Astrocyte (in vitro differentiated cells and primary cell): ENCODE measurements around the gene WNT9A. TPM values are rescaled to one million over a fixed set of nuclear protein-coding genes. Genes with fewer than 3 reads are reported as not detected.
A peak's percentile ranks its signal among the peaks of the same experiment; 100 is the strongest.

ENCODE experiments used
- DNase-seq: peaks from one replicate; pipeline ENCODE4 v3.0.0-alpha.2; 2010; ENCODE audit warnings: low read depth
- FAIRE-seq: peaks from 2 replicates; lab custom pipeline; 2011; peaks lifted over from hg19 to GRCh38; lab: Jason Lieb, UNC
- H2AFZ ChIP-seq: 2 replicates; pipeline ENCODE4 v1.6.0; 2012; ENCODE audit warnings: low read depth, low read length, inconsistent platforms
- H3K27ac ChIP-seq: 2 replicates; pipeline ENCODE4 v1.5.1; 2011; ENCODE audit warnings: low read depth, low read length, inconsistent platforms
- H3K27me3 ChIP-seq: 2 replicates; pipeline ENCODE4 v1.6.0; 2011; ENCODE audit warnings: low read length, inconsistent platforms; ENCODE audit not compliant: insufficient read depth
- H3K36me3 ChIP-seq: 2 replicates; pipeline ENCODE4 v1.5.1; 2011; ENCODE audit warnings: low read length, inconsistent platforms; ENCODE audit not compliant: insufficient read depth
- H3K4me1 ChIP-seq: 2 replicates; pipeline ENCODE4 v1.5.1; 2011; ENCODE audit warnings: low read length, inconsistent platforms; ENCODE audit not compliant: insufficient read depth
- H3K4me2 ChIP-seq: 2 replicates; pipeline ENCODE4 v1.6.0; 2012; ENCODE audit warnings: low read length, inconsistent platforms
- H3K4me3 ChIP-seq: 2 replicates; pipeline ENCODE4 v1.5.1; 2011; ENCODE audit warnings: low read depth, mild to moderate bottlenecking, low read length, inconsistent platforms; ENCODE audit not compliant: insufficient read depth
- H3K79me2 ChIP-seq: 2 replicates; pipeline ENCODE4 v1.6.0; 2012; ENCODE audit warnings: mild to moderate bottlenecking, low read length, inconsistent platforms; ENCODE audit not compliant: insufficient read depth
- H3K9ac ChIP-seq: 2 replicates; pipeline ENCODE4 v1.6.0; 2012; ENCODE audit warnings: mild to moderate bottlenecking, low read length, inconsistent platforms
- H3K9me3 ChIP-seq: 2 replicates; pipeline ENCODE4 v1.5.1; 2012; ENCODE audit warnings: low read depth, mild to moderate bottlenecking, low read length, inconsistent platforms; ENCODE audit not compliant: insufficient read depth
- H4K20me1 ChIP-seq: 2 replicates; pipeline ENCODE4 v1.6.0; 2012; ENCODE audit warnings: low read length, inconsistent platforms; ENCODE audit not compliant: insufficient read depth
- H3K27ac Mint-ChIP-seq: one replicate; pipeline ENCODE4 v1.8.0; 2021; ENCODE audit warnings: mild to moderate bottlenecking, mixed read lengths; ENCODE audit not compliant: unreplicated experiment
- H3K27me3 Mint-ChIP-seq: one replicate; pipeline ENCODE4 v1.8.0; 2021; ENCODE audit warnings: low read depth, mixed read lengths; ENCODE audit not compliant: unreplicated experiment
- H3K36me3 Mint-ChIP-seq: one replicate; pipeline ENCODE4 v1.8.0; 2021; ENCODE audit warnings: low read depth, mixed read lengths; ENCODE audit not compliant: unreplicated experiment
- H3K4me1 Mint-ChIP-seq: one replicate; pipeline ENCODE4 v1.8.0; 2021; ENCODE audit warnings: low read depth, mixed read lengths; ENCODE audit not compliant: unreplicated experiment
- H3K4me3 Mint-ChIP-seq: one replicate; pipeline ENCODE4 v1.8.0; 2021; ENCODE audit warnings: mild to moderate bottlenecking, moderate library complexity, mixed read lengths; ENCODE audit not compliant: unreplicated experiment
- H3K9me3 Mint-ChIP-seq: one replicate; pipeline ENCODE4 v1.8.0; 2021; ENCODE audit warnings: mild to moderate bottlenecking, mixed read lengths; ENCODE audit not compliant: unreplicated experiment
- CTCF ChIP-seq: IDR thresholded peaks from 2 replicates; pipeline ENCODE4 v1.5.1; 2011; ENCODE audit warnings: low read depth, mild to moderate bottlenecking, inconsistent platforms, low read length, moderate library complexity; ENCODE audit not compliant: insufficient read depth
- EZH2 ChIP-seq: IDR thresholded peaks from 2 replicates; pipeline ENCODE4 v1.6.1; 2012; ENCODE audit warnings: mild to moderate bottlenecking, low read length, inconsistent platforms; ENCODE audit not compliant: insufficient read depth
- total RNA-seq: library from RNA; stranded (reverse); gene quantifications from 2 replicates; pipeline ENCODE4 v1.2.1, GENCODE V29; 2021

WNT9A gene
- total RNA-seq, 1 donor from 2014 or later = 4.1 TPM

GRCh38 chr1:227895828-227896685, 51.7 kb downstream of the WNT9A start:
- H3K4me2 ChIP-seq = no peak overlapping the region
- H3K4me3 ChIP-seq = no peak overlapping the region
- no peak overlapping the region for H3K9ac ChIP-seq
- Mint-ChIP-seq H3K27me3 (peaks cover 1% of the 10 kb centered on the region), H3K4me3 (no peak overlapping the region), H3K36me3 (no peaks in the 10 kb centered on the region), H3K4me1 (peaks cover 2% of the 10 kb centered on the region), H3K9me3 (peaks cover 3% of the 10 kb centered on the region), H3K27ac (no peak overlapping the region)
- no peaks in the 10 kb centered on the region for H3K4me1 ChIP-seq
- H3K36me3 ChIP-seq = no peaks in the 10 kb centered on the region
- no peaks in the 10 kb centered on the region for H3K27me3 ChIP-seq
- TF ChIP-seq EZH2 (no peak), CTCF (no peak)
- H3K27ac ChIP-seq = no peak overlapping the region
- H4K20me1 ChIP-seq = no peaks in the 10 kb centered on the region
- H3K79me2 ChIP-seq = no peaks in the 10 kb centered on the region
- H3K9me3 ChIP-seq = no peaks in the 10 kb centered on the region
- H2AFZ ChIP-seq = peak overlapping the region; percentile 56
- FAIRE-seq (no peak), DNase-seq (peak; percentile 12)

- Histone ChIP-seq H3K27me3 (no peaks in the 10 kb centered on the region), H3K79me2 (no peaks in the 10 kb centered on the region), H3K4me3 (no peak overlapping the region), H3K4me1 (no peaks in the 10 kb centered on the region), H2AFZ (no peak overlapping the region), H3K36me3 (no peaks in the 10 kb centered on the region), H4K20me1 (no peaks in the 10 kb centered on the region), H3K4me2 (no peak overlapping the region), H3K9me3 (no peaks in the 10 kb centered on the region), H3K9ac (no peak overlapping the region), H3K27ac (no peak overlapping the region)
- no peak for TF ChIP-seq EZH2
- no peak for TF ChIP-seq CTCF
- H3K9me3 Mint-ChIP-seq = peaks cover under 1% of the 10 kb centered on the region
- DNase-seq (no peak), FAIRE-seq (no peak)
- H3K27me3 Mint-ChIP-seq = peaks cover 7% of the 10 kb centered on the region
- H3K4me3 Mint-ChIP-seq = no peak overlapping the region
- no peaks in the 10 kb centered on the region for H3K36me3 Mint-ChIP-seq
- H3K4me1 Mint-ChIP-seq = peaks cover 2% of the 10 kb centered on the region
- peak overlapping the region; percentile 66 for H3K27ac Mint-ChIP-seq
Measured at GRCh38 chr1:227894831-227895451, 52.8 kb downstream of the WNT9A start.
